ENCODE results near the gene G6PC1.
"Not testable (repeated sequence)": the region's sequence is repeated elsewhere in the genome, so short reads cannot be mapped to it uniquely, and the experiment has no call there.

Gene G6PC1

GRCh38 chr17:42900460-42901331, at the start of gene G6PC1:
G6PC1 (plus strand) TSS chr17:42900799; CDS start chr17:42900877, 78 bp downstream.
- DNase-seq, result no peak

- DNase-seq, result no peak
These were observed 49.6 kb upstream of the G6PC1 start, which contains the start of gene AOC3 for GRCh38 chr17:42850954-42851353. AOC3 (plus strand) TSS chr17:42851199; CDS start chr17:42851344, 145 bp downstream.

- DNase-seq, result not testable (repeated sequence)
These were observed 49.0 kb upstream of the G6PC1 start for GRCh38 chr17:42851371-42852240.

- no peak for DNase-seq
These were observed 48.2 kb upstream of the G6PC1 start for GRCh38 chr17:42852351-42852750.

- DNase-seq, result no peak
These were observed 47.6 kb upstream of the G6PC1 start for GRCh38 chr17:42853004-42853403.

DNA sequence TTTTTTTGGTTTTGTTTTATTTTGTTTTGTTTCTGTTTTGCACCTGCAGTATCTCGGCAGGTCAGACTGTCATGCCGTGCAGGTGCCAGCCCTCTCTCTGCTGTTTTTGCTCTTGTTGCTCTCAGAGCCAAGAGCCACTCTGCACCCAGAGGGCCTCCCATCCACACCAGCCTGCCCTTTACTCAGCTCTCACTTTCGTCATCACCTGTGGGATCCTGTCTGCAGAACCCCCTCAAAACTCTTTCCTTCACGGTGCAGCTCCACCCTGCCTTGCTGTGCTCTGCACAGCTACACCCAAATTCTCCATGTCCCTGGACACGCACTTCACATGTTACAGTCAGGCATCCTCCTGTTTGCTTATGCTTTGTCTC, 47.0 kb upstream of the G6PC1 start:
- DNase-seq, result no peak

DNA sequence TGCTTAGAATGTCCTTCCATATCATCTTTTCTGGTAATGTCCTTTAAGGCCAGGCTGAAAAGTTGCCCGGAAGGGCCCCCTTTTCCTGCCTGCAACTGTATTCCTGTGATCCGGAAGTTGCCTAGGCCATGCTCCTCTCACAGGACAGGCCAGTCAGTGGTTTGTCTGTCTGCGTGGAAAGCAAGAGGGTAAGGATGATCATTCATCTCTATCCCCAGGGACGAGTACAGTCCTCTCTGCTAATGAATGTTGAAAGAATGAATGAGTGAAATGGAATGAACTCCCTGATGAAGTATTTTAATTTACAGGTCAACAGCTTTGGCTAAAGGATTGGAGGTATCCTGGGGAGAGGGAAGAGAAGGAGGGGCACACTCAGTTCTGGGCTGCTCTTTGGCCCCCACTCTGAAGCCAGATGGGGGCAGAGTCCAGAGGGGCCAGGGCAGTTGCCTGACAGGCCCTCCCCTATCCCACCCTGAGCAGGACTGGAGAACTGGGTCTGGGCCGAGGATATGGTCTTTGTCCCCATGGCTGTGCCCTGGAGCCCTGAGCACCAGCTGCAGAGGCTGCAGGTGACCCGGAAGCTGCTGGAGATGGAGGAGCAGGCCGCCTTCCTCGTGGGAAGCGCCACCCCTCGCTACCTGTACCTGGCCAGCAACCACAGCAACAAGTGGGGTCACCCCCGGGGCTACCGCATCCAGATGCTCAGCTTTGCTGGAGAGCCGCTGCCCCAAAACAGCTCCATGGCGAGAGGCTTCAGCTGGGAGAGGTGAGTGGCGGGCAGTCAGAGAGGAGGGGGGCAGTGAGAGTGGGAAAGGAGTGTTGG, 46.4 kb upstream of the G6PC1 start:
- no peak for DNase-seq

DNA sequence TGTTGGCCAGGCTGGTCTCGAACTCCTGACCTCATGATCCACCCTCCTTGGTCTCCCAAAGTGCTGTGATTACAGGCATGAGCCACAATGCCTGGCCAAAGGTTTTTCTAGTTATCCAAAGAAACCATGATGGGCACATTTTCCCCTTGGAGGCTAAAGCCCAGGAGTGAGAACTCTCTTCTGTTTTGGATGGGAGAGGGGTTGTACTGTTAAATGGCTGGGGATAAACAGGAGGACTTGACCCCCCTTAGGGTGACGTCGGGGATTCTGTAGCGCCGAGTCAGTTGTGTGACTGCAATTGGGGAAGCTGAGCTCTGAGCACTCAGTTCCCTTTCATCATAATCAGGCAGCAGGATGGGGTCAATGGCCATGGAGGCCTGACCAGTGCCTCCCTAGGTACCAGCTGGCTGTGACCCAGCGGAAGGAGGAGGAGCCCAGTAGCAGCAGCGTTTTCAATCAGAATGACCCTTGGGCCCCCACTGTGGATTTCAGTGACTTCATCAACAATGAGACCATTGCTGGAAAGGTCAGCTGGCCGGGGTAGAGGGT, 45.5 kb upstream of the G6PC1 start:
- DNase-seq, result no peak

DNA sequence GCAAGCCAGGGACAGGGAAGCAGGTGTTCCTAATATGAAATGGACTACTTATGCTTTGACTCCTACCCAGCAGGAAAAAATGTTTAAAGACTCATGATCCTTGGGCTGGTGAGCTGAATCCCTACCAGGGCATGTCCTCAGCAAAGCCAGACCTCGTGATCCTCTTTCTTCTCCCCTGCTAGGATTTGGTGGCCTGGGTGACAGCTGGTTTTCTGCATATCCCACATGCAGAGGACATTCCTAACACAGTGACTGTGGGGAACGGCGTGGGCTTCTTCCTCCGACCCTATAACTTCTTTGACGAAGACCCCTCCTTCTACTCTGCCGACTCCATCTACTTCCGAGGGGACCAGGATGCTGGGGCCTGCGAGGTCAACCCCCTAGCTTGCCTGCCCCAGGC, 44.5 kb upstream of the G6PC1 start:
- not testable (repeated sequence) for DNase-seq

DNA sequence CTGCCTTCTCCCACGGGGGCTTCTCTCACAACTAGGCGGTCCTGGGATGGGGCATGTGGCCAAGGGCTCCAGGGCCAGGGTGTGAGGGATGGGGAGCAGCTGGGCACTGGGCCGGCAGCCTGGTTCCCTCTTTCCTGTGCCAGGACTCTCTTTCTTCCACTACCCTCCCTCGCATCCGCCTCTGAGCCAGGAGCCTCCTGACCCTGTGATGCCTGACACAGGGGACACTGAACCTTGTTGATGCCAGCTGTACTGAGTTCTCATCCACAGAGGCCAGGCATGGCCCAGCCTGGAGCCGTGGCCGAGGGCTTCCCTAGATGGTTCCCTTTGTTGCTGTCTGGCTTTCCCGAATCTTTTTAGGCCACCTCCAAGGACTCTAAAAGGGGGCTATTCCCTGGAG, 44.1 kb upstream of the G6PC1 start:
- DNase-seq, result not testable (repeated sequence)

GRCh38 chr17:42857389-42857788, 43.2 kb upstream of the G6PC1 start:
- no peak for DNase-seq

DNA sequence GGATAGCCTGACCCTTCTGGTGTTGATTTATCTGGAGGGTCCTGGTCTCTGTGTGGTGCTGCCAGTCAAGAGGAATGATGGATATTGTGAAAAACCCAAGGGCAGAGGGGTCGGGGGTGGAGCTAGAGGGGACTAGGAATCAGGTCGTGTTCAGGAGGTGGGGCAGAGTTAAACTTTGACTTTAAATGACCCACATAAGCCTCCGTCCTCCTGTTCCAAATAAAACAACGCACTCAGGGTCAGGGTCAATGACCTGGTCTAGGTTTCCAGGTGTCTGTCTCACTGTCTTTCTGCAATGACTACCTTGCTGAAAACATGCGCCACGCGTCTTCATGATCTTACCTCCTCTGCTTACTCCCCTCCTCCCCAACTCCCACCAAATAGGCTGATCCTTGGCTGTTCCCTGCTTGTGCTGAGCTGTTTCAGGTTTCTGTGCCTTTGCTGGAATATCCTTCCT, 34.9 kb upstream of the G6PC1 start:
- no peak for DNase-seq

DNA sequence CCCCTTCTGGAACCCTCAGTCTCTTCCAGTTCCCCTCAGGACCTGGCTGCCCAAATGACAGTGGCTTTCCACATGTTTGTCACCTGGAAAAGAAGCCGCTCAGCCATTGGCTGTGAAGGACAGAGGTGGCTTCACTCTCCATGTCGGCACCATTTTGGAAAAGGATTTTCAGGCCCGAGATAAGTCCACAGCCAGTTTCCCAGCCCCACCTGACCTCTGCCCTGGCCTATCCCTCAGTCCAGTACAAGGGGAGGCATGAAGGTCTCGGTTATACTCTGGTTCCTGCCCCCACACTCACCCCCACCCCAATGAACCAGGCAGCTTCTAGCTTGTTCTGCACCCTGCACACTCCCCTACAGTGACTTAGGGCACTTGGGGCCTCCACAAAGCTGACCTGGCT, 34.4 kb upstream of the G6PC1 start:
- no peak for DNase-seq

DNA sequence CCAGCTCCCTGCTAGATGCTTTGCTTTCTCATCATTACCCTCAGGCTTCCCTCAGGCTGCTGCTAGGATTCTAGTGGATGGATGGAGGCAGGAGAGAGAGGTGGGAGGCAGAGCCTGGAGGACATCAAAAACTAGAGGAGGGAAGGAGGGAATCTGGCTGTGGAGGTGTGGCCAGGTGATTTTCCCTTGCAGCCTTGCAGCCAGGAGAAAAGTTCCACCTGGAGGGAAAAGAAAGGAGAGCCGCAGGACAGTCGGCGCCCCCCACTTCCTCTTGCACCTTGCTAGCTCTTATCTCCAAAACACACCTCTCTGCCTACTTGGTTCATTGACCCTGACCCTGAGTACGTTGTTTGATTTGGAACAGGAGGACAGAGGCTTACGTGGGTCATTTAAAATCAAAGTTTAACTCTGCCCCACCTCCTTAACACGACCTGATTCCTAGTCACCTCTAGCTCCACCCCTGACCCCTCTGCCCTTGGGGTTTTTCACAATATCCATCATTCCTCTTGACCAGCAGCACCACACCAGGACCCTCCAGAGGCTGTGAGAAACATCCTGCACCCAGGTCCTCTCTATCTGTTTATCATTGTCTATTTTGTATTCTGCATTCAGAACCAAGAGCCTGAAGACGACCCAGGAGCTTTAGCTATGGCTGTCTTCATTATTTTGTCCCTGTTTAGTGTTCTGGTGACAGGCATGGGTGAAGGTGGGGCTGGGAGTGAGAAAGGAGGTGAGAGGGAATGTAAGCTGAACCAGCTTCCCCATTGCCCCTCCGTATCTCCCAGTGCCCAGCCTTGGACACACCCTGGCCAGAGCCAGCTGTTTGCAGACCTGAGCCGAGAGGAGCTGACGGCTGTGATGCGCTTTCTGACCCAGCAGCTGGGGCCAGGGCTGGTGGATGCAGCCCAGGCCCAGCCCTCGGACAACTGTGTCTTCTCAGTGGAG, 33.7 kb upstream of the G6PC1 start:
- no peak for DNase-seq

GRCh38 chr17:42867694-42868261, 32.8 kb upstream of the G6PC1 start:
- not testable (repeated sequence) for DNase-seq

GRCh38 chr17:42868338-42868737, 32.3 kb upstream of the G6PC1 start:
- no peak for DNase-seq

- no peak for DNase-seq
These were observed 29.0 kb upstream of the G6PC1 start for GRCh38 chr17:42871647-42872046.

DNA sequence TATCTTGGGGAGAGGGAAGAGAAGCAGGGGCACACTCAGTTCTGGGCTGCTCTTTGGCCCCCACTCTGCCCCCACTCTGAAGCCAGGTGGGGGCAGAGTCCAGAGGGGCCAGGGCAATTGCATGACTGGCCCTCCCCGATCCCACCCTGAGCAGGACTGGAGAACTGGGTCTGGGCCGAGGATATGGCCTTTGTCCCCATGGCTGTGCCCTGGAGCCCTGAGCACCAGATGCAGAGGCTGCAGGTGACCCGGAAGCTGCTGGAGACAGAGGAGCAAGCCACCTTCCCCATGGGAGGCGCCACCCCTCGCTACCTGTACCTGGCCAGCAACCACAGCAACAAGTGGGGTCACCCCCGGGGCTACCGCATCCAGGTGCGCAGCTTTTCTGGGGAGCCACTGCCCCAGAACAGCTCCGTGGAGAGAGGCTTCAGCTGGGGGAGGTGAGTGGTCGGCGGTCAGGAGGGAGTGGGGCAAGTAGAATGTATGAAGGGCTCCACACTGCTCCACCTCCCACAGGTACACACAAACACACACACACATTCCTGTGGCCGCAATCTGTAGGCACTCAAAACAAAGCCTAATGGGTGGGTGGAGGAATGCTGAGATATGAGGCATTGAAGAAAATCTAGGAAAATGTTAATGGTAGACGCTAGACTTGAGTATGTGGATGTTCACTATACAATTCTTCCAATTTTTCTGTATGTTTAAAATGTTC, 28.2 kb upstream of the G6PC1 start:
- no peak for DNase-seq

DNA sequence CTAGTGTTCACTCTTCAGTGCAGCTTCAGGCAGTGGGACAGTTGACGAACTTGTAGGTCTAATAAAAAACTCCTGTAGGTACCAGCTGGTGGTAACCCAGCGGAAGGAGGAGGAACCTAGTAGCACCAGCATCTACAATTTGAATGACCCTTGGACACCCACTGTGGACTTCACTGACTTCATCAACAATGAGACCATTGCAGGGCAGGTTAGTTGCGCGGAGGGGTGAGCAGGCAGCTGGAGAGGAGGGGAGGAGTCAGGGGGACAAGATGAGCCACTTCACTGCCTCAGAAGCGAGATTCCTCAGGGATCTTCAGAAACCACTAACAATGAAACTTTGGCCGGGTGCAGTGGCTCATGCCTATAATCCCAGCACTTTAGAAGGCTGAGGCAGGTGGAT, 27.3 kb upstream of the G6PC1 start:
- DNase-seq, result no peak

Measured in NCI-H187 (cell line).